HG03196 (cell line): ENCODE results near the gene CNGA1.
A peak's percentile ranks its signal among the peaks of the same experiment; 100 is the strongest.

ENCODE experiments used
- ATAC-seq: cut with Tn5 transposase; IDR thresholded peaks from one replicate; pipeline ENCODE4 v1.9.1; 2021; ENCODE audit not compliant: unreplicated experiment

Gene CNGA1

GRCh38 chr4:48016141-48017107, at the start of gene CNGA1, which contains the start of gene NIPAL1:
TSS of gene CNGA1 (minus strand) at chr4:48016681. CDS start at chr4:47952689, 63,992 bp downstream.
TSS of gene NIPAL1 (plus strand) at chr4:48016772. CDS start at chr4:48016840, 68 bp downstream.
- ATAC-seq: peak; percentile 85

GRCh38 chr4:48065587-48066052, 49.1 kb upstream of the CNGA1 start:
- peak; percentile 78 for ATAC-seq

- ATAC-seq: no peak
These were observed 47.9 kb upstream of the CNGA1 start for GRCh38 chr4:48064349-48064748.

- no peak for ATAC-seq
These were observed 42.4 kb upstream of the CNGA1 start for GRCh38 chr4:48058617-48059530.

GRCh38 chr4:48051078-48051477, 34.6 kb upstream of the CNGA1 start:
- no peak for ATAC-seq

GRCh38 chr4:48049483-48049882, 33.0 kb upstream of the CNGA1 start:
- ATAC-seq: no peak

GRCh38 chr4:48047896-48048295, 31.4 kb upstream of the CNGA1 start:
- no peak for ATAC-seq

- ATAC-seq: peak; percentile 99
These were observed 31.0 kb upstream of the CNGA1 start for GRCh38 chr4:48047421-48047844.

GRCh38 chr4:48046059-48046458, 29.6 kb upstream of the CNGA1 start:
- ATAC-seq: no peak

GRCh38 chr4:48044298-48044697, 27.8 kb upstream of the CNGA1 start:
- ATAC-seq: no peak

GRCh38 chr4:48043504-48043903, 27.0 kb upstream of the CNGA1 start:
- ATAC-seq: no peak

GRCh38 chr4:48042979-48043461, 26.5 kb upstream of the CNGA1 start:
- ATAC-seq: no peak

- no peak for ATAC-seq
These were observed 25.2 kb upstream of the CNGA1 start for GRCh38 chr4:48041535-48042137.

GRCh38 chr4:48039561-48039960, 23.1 kb upstream of the CNGA1 start:
- no peak for ATAC-seq

GRCh38 chr4:48038666-48039065, 22.2 kb upstream of the CNGA1 start:
- ATAC-seq: no peak

- ATAC-seq: no peak
These were observed 20.6 kb upstream of the CNGA1 start for GRCh38 chr4:48037117-48037462.

- ATAC-seq: no peak
These were observed 19.5 kb upstream of the CNGA1 start for GRCh38 chr4:48035952-48036351.

GRCh38 chr4:48033825-48034413, 17.4 kb upstream of the CNGA1 start:
- no peak for ATAC-seq

- ATAC-seq: no peak
These were observed 16.9 kb upstream of the CNGA1 start for GRCh38 chr4:48033412-48033811.

- ATAC-seq: no peak
These were observed 16.2 kb upstream of the CNGA1 start for GRCh38 chr4:48032721-48033120.
